Transverse colon (tissue), 4 donors: Measurements from ENCODE around the gene KLK13. TPM values are rescaled to one million over a fixed set of nuclear protein-coding genes. Genes with fewer than 3 reads are reported as not detected.

Experiments used
- DNase-seq: peaks from one replicate; pipeline ENCODE4 v3.0.0-alpha.2; 2019
- H3K27ac ChIP-seq, 4 donors: fragments of 200-600 bp; sonication (generic); 2 replicates each; pipeline ENCODE4 v1.5.1; 2016 to 2018; ENCODE audit warnings: inconsistent platforms in 4 of 4
- H3K27me3 ChIP-seq: fragments of 200-600 bp; sonication (generic); 2 replicates; pipeline ENCODE4 v1.5.1; 2017; ENCODE audit warnings: inconsistent platforms
- H3K36me3 ChIP-seq, 4 donors: fragments of 200-600 bp; sonication (generic); 2 replicates each; pipeline ENCODE4 v1.5.1; 2017 to 2019; ENCODE audit warnings: inconsistent platforms in 4 of 4
- H3K4me1 ChIP-seq, 4 donors: fragments of 200-600 bp; sonication (generic); 2 replicates each; pipeline ENCODE4 v1.5.1; 2017 to 2020; ENCODE audit warnings: inconsistent platforms in 4 of 4
- H3K4me3 ChIP-seq, 4 donors: fragments of 200-600 bp; sonication (generic); 1 replicate in 1 of 4; 2 replicates in 3 of 4; pipeline versions ENCODE4 v1.5.1 to v1.6.1; 2017 to 2019; ENCODE audit warnings: inconsistent platforms in 4 of 4
- H3K9me3 ChIP-seq, 2 donors: fragments of 200-600 bp; sonication (generic); 2 replicates each; pipeline ENCODE4 v1.5.1; 2017 to 2019; ENCODE audit warnings: inconsistent platforms in 2 of 2
- CTCF ChIP-seq, 5 experiments: fragments of 200-600 bp in 3 of 5; fragments of 450-650 bp in 2 of 5; sonication (generic) in 3 of 5; IDR thresholded peaks; 1 replicate in 2 of 5; 2 replicates in 3 of 5; pipeline ENCODE4 v1.5.1; 2016 to 2017; ENCODE audit warnings: antibody characterized with exemption in 5 of 5, inconsistent platforms in 3 of 5, mild to moderate bottlenecking in 2 of 5, moderate library complexity in 1 of 5
- EP300 ChIP-seq: sonication (generic); formaldehyde crosslinking; IDR thresholded peaks from one replicate; pipeline ENCODE4 v1.6.1; 2017; ENCODE audit warnings: antibody characterized with exemption, low read depth
- POLR2A ChIP-seq: fragments of 450-650 bp; IDR thresholded peaks from one replicate; pipeline ENCODE4 v1.6.1; 2016; ENCODE audit warnings: antibody characterized with exemption, mild to moderate bottlenecking, moderate library complexity
- POLR2AphosphoS5 ChIP-seq, 3 donors: sonication (generic); formaldehyde crosslinking; IDR thresholded peaks; one replicate each; pipeline ENCODE4 v1.6.1; 2016; ENCODE audit warnings: antibody characterized with exemption in 3 of 3
- WGBS, 2 donors: methylation state at CpG; one replicate each; pipeline ENCODE4 v1.1.5; 2018; ENCODE audit warnings: low coverage in 1 of 2; 5-methylcytosine and 5-hydroxymethylcytosine counted together
- in situ Hi-C, 4 donors: fragments of 200-750 bp; cut with MboI; loops; one replicate each; pipeline versions ENCODE4 v1.15.0 to v1.15.1; 2017; ENCODE audit warnings: low sequenced_read_pairs in 3 of 4, low pct_ligation_motif_present in 1 of 4, low pct_unique_long_range_greater_than_20kb in 1 of 4
- intact Hi-C: fragments of 100-400 bp; cut with DNase I; formaldehyde crosslinking; loops from one replicate; pipeline ENCODE4 v1.15.1; 2023; ENCODE audit warnings: low total_unique reads
- total RNA-seq, 4 donors: library from RNA; depleted of rRNA; stranded (reverse); fragments of >200 nt; gene quantifications; one replicate each; pipeline ENCODE4 v1.1.0, GENCODE V29; 2016

KLK13 gene
- total RNA-seq, 4 donors from 2014 or later, result 3.3 TPM; not detected in 3

GRCh38 chr19:51086153-51086850 lies 21.4 kb upstream of the KLK13 start:
- Histone ChIP-seq H3K27ac (no peak overlapping the region), H3K4me1 (no peaks in the 10 kb centered on the region), H3K36me3 (no peaks in the 10 kb centered on the region), H3K4me3 (no peak overlapping the region), H3K9me3 (no peaks in the 10 kb centered on the region), H3K27me3 (peaks cover 7% of the 10 kb centered on the region)
- TF ChIP-seq POLR2A (no peak), CTCF (IDR thresholded peaks at IDR 0.05) (no peak), EP300 (no peak), POLR2AphosphoS5 (IDR thresholded peaks at IDR 0.05) (no peak)
- intact Hi-C loops, result no loop called here
- no peak for DNase-seq
- WGBS, 2 donors, result 83 to 84% methylated on average over 4 to 18 of the region's 18 CpGs
- in situ Hi-C loops, result no loop called here

GRCh38 chr19:51084505-51084904 lies 19.6 kb upstream of the KLK13 start:
- no peak for DNase-seq
- 78 to 100% methylated on average over 1 to 7 of the region's 7 CpGs for WGBS, 2 donors
- TF ChIP-seq CTCF (IDR thresholded peaks at IDR 0.05) (no peak), POLR2AphosphoS5 (IDR thresholded peaks at IDR 0.05) (no peak), EP300 (no peak), POLR2A (no peak)
- H3K4me1 ChIP-seq, result no peaks in the 10 kb centered on the region
- H3K4me3 ChIP-seq, result no peak overlapping the region
- peaks cover 7% of the 10 kb centered on the region for H3K27me3 ChIP-seq
- H3K36me3 ChIP-seq, result no peaks in the 10 kb centered on the region
- H3K9me3 ChIP-seq, result no peaks in the 10 kb centered on the region
- in situ Hi-C loops, result no loop called here
- intact Hi-C loops, result no loop called here
- H3K27ac ChIP-seq, result no peak overlapping the region

DNA sequence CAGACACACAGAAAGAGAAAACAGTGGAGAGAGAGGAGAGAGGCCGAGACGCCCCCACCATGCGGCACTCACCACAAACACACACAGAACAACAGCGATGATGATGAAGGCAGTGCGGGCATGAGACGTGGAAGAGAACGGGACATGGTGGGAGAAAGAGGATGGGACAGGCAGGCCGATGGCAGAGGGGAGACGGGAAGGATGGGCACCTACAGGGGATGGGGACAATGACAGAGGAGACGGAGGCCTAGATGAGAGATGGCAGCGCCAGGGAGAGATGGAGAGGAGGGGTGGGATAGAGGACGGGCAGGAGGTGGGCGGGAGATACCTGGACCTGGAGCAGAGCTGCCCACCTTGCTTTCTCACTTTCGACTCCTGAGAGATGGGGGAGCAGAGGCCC lies 18.9 kb upstream of the KLK13 start:
- TF ChIP-seq CTCF (IDR thresholded peaks at IDR 0.05), result no peak
- no peak for TF ChIP-seq POLR2A
- no peak for TF ChIP-seq POLR2AphosphoS5 (IDR thresholded peaks at IDR 0.05)
- TF ChIP-seq EP300, result no peak
- no peak for DNase-seq
- Histone ChIP-seq H3K36me3 (no peaks in the 10 kb centered on the region), H3K27me3 (peaks cover 7% of the 10 kb centered on the region), H3K27ac (no peak overlapping the region), H3K9me3 (no peaks in the 10 kb centered on the region), H3K4me3 (no peak overlapping the region), H3K4me1 (no peaks in the 10 kb centered on the region)
- in situ Hi-C loops (no loop called here), intact Hi-C loops (no loop called here)
- WGBS, 2 donors, result 73 to 77% methylated on average over 12 to 14 of the region's 14 CpGs

DNA sequence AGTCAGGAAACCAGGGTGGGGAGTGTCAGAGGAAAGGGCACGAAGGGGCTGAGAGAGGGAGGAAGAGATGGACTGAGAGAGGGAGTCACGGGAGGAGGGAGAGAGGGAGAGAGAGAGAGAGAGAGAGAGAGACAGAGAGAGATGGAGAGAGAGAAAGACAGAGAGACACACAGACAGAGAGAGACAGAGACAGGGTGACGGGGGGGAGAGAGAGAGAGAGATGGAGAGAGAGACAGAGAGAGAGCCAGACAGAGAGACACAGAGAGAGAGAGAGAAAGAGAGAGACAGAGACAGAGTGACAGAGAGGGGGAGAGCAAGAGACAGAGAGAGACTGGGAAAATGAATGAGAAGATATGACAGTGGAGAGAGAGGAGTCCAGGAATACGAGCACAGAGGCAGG lies 18.3 kb upstream of the KLK13 start:
- intact Hi-C loops (no loop called here), in situ Hi-C loops (no loop called here)
- no peak for DNase-seq
- Histone ChIP-seq H3K27me3 (peaks cover 7% of the 10 kb centered on the region), H3K4me1 (no peaks in the 10 kb centered on the region), H3K27ac (no peak overlapping the region), H3K4me3 (no peak overlapping the region), H3K9me3 (no peaks in the 10 kb centered on the region), H3K36me3 (no peaks in the 10 kb centered on the region)
- TF ChIP-seq CTCF (IDR thresholded peaks at IDR 0.05) (no peak), EP300 (no peak), POLR2AphosphoS5 (IDR thresholded peaks at IDR 0.05) (no peak)
- WGBS, 2 donors, result 16 to 37% methylated on average over 4 of the region's 4 CpGs
